Breast epithelium (tissue), 4 donors: ENCODE measurements around the gene GRIK1. TPM values are rescaled to one million over a fixed set of nuclear protein-coding genes. Genes with fewer than 3 reads are reported as not detected.

Experiments
- DNase-seq, 2 donors: peaks; one replicate each; pipeline ENCODE4 v3.0.0-alpha.2; 2019; ENCODE audit warnings: low spot score in 2 of 2
- H3K27ac ChIP-seq, 2 donors: fragments of 200-600 bp; sonication (generic) in 1 of 2; one replicate each; pipeline ENCODE4 v1.5.1; 2016 to 2019; ENCODE audit warnings: mild to moderate bottlenecking in 1 of 2
- H3K27me3 ChIP-seq, 2 donors: fragments of 200-600 bp; sonication (generic) in 1 of 2; one replicate each; pipeline versions ENCODE4 v1.5.1 to v1.6.0; 2017 to 2019; ENCODE audit warnings: control low read depth in 1 of 2, mild to moderate bottlenecking in 1 of 2
- H3K36me3 ChIP-seq: fragments of 200-600 bp; one replicate; pipeline ENCODE4 v1.5.1; 2019
- H3K4me1 ChIP-seq, 2 donors: fragments of 200-600 bp; sonication (generic); one replicate each; pipeline ENCODE4 v1.5.1; 2016 to 2019; ENCODE audit warnings: control low read depth in 1 of 2
- H3K4me3 ChIP-seq, 3 donors: fragments of 200-600 bp; sonication (generic); 1 replicate in 2 of 3; 2 replicates in 1 of 3; pipeline ENCODE4 v1.5.1; 2016 to 2019; ENCODE audit warnings: mild to moderate bottlenecking in 3 of 3, moderate library complexity in 2 of 3
- H3K9me3 ChIP-seq, 2 donors: fragments of 200-600 bp; sonication (generic) in 1 of 2; one replicate each; pipeline ENCODE4 v1.5.1; 2016 to 2019; ENCODE audit warnings: control low read depth in 1 of 2
- CTCF ChIP-seq, 3 donors: fragments of 450-650 bp; IDR thresholded peaks; one replicate each; pipeline ENCODE4 v1.5.1; 2016 to 2017; ENCODE audit warnings: antibody characterized with exemption in 3 of 3, mild to moderate bottlenecking in 3 of 3, moderate library complexity in 3 of 3
- POLR2A ChIP-seq: fragments of 450-650 bp; IDR thresholded peaks from one replicate; pipeline ENCODE4 v1.6.1; 2016; ENCODE audit warnings: antibody characterized with exemption, mild to moderate bottlenecking, moderate library complexity
- POLR2AphosphoS5 ChIP-seq, 3 donors: sonication (generic); formaldehyde crosslinking; IDR thresholded peaks; one replicate each; pipeline ENCODE4 v1.6.1; 2017; ENCODE audit warnings: antibody characterized with exemption in 3 of 3
- intact Hi-C: fragments of 100-400 bp; cut with DNase I; formaldehyde crosslinking; loops from one replicate; pipeline ENCODE4 v1.15.1; 2023; ENCODE audit warnings: low total_unique reads
- total RNA-seq, 3 donors: library from RNA; depleted of rRNA; stranded (reverse); fragments of >200 nt; gene quantifications; one replicate each; pipeline ENCODE4 v1.1.0, GENCODE V29; 2016

Gene GRIK1
- total RNA-seq, 3 donors from 2014 or later = 0.33 to 1.3 TPM; not detected in 1

- TF ChIP-seq POLR2AphosphoS5 (IDR thresholded peaks at IDR 0.05) = no peak
- no peak overlapping the region for H3K4me3 ChIP-seq
- intact Hi-C loops = no loop called here
- no peaks in the 10 kb centered on the region for H3K4me1 ChIP-seq
- no peaks in the 10 kb centered on the region for H3K27me3 ChIP-seq
- H3K36me3 ChIP-seq = no peaks in the 10 kb centered on the region
- no peak overlapping the region for H3K27ac ChIP-seq
- H3K9me3 ChIP-seq = no peaks in the 10 kb centered on the region
- no peak for DNase-seq
Measured at GRCh38 chr21:29506947-29507346, 432.8 kb downstream of the GRIK1 start.

- intact Hi-C loops = no loop called here
- no peak overlapping the region for H3K27ac ChIP-seq
- no peaks in the 10 kb centered on the region for H3K36me3 ChIP-seq
- H3K27me3 ChIP-seq = no peaks in the 10 kb centered on the region
- H3K9me3 ChIP-seq = no peaks in the 10 kb centered on the region
- DNase-seq = no peak
- H3K4me3 ChIP-seq = no peak overlapping the region
- H3K4me1 ChIP-seq = no peaks in the 10 kb centered on the region
- TF ChIP-seq POLR2A (no peak), POLR2AphosphoS5 (IDR thresholded peaks at IDR 0.05) (no peak)
Measured at GRCh38 chr21:29506214-29506613, 433.6 kb downstream of the GRIK1 start.

GRCh38 chr21:29504751-29505321 is 435.0 kb downstream of the GRIK1 start:
- TF ChIP-seq POLR2AphosphoS5 (IDR thresholded peaks at IDR 0.05) (no peak), POLR2A (no peak), CTCF (IDR thresholded peaks at IDR 0.05) (no peak)
- intact Hi-C loops = no loop called here
- no peaks in the 10 kb centered on the region for H3K27me3 ChIP-seq
- no peak overlapping the region for H3K27ac ChIP-seq
- no peaks in the 10 kb centered on the region for H3K4me1 ChIP-seq
- H3K9me3 ChIP-seq = no peaks in the 10 kb centered on the region
- no peak for DNase-seq
- no peaks in the 10 kb centered on the region for H3K36me3 ChIP-seq
- no peak overlapping the region for H3K4me3 ChIP-seq

- Histone ChIP-seq H3K4me3 (no peak overlapping the region), H3K36me3 (no peaks in the 10 kb centered on the region), H3K27ac (no peak overlapping the region), H3K27me3 (no peaks in the 10 kb centered on the region), H3K4me1 (no peaks in the 10 kb centered on the region), H3K9me3 (no peaks in the 10 kb centered on the region)
- no peak for DNase-seq
- intact Hi-C loops = no loop called here
- TF ChIP-seq POLR2A (no peak), CTCF (IDR thresholded peaks at IDR 0.05) (no peak), POLR2AphosphoS5 (IDR thresholded peaks at IDR 0.05) (no peak)
Measured at GRCh38 chr21:29501451-29501850, 438.3 kb downstream of the GRIK1 start.

- Histone ChIP-seq H3K9me3 (no peaks in the 10 kb centered on the region), H3K36me3 (no peaks in the 10 kb centered on the region), H3K27me3 (no peaks in the 10 kb centered on the region), H3K27ac (no peak overlapping the region), H3K4me1 (no peaks in the 10 kb centered on the region), H3K4me3 (no peak overlapping the region)
- TF ChIP-seq POLR2AphosphoS5 (IDR thresholded peaks at IDR 0.05) (no peak), CTCF (IDR thresholded peaks at IDR 0.05) (no peak), POLR2A (no peak)
- intact Hi-C loops = loop anchor here (5.0 kb wide), 1 partner anchor 527 kb away; no protein-coding TSS in a partner anchor
- DNase-seq = no peak
Measured at GRCh38 chr21:29499734-29500343, 440.0 kb downstream of the GRIK1 start.

GRCh38 chr21:29499229-29499628 is 440.6 kb downstream of the GRIK1 start:
- Histone ChIP-seq H3K27ac (no peak overlapping the region), H3K4me1 (no peaks in the 10 kb centered on the region), H3K4me3 (no peak overlapping the region), H3K36me3 (no peaks in the 10 kb centered on the region), H3K27me3 (no peaks in the 10 kb centered on the region), H3K9me3 (no peaks in the 10 kb centered on the region)
- intact Hi-C loops = loop anchor here (5.0 kb wide), 1 partner anchor 528 kb away; no protein-coding TSS in a partner anchor
- no peak for TF ChIP-seq POLR2A
- TF ChIP-seq POLR2AphosphoS5 (IDR thresholded peaks at IDR 0.05) = no peak
- no peak for TF ChIP-seq CTCF (IDR thresholded peaks at IDR 0.05)
- no peak for DNase-seq
